ENCODE data around the gene MUC6.
"Not testable (repeated sequence)": the region's sequence is repeated elsewhere in the genome, so short reads cannot be mapped to it uniquely, and the experiment has no call there.

- TF ChIP-seq POLR2A (IDR thresholded peaks at IDR 0.05): not testable (repeated sequence)
- TF ChIP-seq, protein P1, sequence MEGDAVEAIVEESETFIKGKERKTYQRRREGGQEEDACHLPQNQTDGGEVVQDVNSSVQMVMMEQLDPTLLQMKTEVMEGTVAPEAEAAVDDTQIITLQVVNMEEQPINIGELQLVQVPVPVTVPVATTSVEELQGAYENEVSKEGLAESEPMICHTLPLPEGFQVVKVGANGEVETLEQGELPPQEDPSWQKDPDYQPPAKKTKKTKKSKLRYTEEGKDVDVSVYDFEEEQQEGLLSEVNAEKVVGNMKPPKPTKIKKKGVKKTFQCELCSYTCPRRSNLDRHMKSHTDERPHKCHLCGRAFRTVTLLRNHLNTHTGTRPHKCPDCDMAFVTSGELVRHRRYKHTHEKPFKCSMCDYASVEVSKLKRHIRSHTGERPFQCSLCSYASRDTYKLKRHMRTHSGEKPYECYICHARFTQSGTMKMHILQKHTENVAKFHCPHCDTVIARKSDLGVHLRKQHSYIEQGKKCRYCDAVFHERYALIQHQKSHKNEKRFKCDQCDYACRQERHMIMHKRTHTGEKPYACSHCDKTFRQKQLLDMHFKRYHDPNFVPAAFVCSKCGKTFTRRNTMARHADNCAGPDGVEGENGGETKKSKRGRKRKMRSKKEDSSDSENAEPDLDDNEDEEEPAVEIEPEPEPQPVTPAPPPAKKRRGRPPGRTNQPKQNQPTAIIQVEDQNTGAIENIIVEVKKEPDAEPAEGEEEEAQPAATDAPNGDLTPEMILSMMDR (IDR thresholded peaks at IDR 0.05 in 4 of 5, conservative IDR thresholded peaks at IDR 0.05 in 1 of 5): not testable (repeated sequence)
Observed at GRCh38 chr11:975376-975775, 61.1 kb downstream of the MUC6 start.
